Hematopoietic multipotent progenitor cell treated with erythropoietin and hydrocortisone succinate and interleukin-3 and kit ligand, for 6 days (in vitro differentiated cells): ENCODE measurements around the gene LRTM2.

Experiments
- DNase-seq: peaks from one replicate; pipeline ENCODE4 v3.0.0-alpha.2; 2015

LRTM2 gene

DNA sequence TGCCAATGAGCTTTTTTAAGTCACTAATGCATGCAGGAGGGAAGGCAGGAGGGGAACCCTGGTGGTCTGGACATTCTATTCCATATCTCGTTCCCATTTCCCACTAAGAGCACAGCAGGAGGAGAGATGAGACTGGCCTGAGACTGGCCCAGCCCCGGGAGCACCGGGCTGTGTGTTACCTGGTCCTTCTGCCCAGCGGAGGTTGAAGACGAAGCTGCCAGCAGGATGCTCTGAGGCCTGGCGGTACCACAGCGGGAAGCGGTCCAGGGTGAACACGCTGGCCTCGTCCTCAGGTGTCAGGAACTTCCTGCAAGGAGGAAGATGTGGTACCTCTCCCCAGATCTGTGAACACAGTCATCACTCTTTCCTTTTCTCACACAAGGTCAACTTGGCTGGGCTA is 23.9 kb downstream of the LRTM2 start:
- DNase-seq = no peak

DNA sequence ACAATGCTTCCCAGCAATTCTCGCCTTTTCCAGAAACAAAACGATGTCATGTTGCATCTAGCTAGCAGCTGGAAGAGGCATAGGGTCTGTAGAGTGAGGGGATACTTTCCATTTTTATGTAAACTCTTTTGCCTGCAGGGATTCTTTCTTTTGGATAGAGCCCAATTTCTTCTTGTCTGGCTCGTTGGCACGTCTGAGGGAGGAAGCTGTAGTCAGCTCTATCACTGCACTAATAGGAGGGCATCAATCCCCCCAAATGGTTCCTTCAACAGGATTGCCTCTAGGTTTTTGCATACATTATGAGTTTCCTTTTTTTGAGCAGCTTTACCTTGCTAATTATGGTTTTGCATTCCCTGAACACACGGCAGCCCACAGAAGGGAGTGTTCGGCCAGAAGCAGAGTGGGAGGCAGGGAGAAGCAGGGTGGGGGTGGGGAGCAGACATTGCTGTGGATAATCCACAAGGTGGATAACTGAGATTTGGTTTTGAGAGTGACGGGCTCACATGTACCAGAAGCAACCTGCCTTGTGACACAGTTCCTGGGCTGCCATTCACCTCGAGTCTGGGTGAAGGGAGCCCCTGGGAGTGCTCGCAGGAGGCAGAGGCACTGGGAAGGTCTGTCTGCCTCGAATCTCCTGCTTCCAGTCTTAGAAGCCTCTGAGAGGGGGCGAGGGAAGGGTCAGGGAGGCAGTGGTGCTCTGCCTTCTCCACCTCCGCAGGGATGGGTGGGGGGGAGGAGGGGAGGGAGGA is 24.5 kb downstream of the LRTM2 start:
- no peak for DNase-seq

DNA sequence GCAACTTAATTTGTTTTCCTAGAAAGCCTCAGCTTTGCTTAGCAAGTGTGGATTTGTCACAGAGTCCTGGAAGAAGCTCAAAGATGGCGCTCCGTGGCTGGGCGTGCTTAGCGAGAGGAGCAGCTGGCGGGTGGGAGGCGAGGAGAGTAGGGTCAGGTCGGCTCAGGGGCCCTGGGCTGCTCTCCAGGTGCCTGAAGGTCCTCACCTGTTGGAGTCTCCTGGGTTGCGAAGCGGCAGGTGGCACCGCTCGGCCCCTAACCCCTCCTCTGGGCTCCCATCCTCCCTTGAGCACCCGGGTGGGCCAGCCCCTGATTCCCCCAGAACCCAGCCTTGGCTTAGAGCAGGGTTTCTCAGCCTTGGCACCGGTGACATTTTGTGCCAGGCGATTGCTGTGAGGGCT is 25.1 kb downstream of the LRTM2 start:
- no peak for DNase-seq

DNA sequence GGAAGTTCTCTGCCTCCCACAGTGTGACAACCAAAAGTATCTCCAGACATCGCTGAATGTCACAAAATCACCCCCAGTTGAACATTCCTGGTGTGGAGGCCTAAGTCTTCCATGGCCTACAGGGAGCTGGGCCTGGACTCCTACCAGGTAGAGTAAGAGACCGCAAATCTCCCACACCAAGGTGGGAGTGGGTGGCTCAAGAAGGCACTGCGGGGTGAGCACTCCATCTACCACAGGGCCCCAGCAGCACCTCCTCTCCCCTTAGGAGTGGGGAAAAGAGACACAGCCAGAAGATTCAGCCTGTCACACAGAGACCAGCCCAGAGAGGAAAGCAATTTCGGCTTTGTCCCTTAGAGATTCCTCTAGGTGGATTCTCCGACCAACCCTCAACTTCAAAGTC is 25.5 kb downstream of the LRTM2 start:
- no peak for DNase-seq

DNA sequence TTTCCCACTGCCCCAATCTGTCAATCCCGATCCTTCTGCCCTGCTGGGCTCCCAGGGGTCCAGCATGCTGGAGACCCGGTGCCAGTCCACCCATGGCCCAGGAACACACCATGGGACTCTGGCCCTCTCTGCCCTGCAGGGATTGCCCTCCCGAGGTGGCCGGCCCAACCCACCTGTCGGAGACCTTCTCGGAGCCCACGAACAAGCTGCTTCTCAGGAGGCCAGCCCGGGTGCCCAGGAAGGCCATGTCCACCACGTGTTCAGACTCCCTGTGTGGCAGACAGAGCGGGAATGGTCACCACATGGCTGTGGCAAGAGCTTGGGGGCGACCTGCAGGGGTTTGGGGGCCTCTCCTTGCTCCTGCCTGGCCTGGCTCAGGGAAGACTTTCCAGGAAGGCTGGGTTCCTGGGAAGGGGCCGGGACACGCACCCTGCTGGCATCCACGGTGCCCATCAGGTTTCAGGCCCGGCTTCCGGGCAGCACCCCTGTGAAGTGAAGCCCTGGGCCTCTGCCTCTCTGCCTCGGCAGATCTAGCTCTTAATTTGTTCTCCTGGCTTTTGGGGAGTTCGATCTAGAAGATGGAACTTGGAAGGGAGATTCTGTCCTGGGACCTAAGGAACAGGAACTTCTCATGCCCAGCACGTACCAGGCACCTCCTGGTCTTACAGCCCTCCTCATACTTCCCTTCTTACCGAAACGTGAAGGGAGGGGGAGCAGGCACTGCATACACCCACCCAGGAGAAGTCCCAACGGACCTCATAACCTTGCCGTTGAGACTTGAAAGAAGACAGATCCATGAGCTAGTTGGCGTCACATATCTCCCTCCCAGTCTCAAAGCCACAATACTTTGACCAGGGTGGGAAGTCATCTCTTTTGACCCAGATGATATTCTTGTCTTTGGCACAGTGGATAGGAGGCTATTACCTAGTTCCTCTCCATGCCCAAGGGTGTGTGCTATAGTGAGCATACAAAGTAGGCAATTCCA is 26.3 kb downstream of the LRTM2 start:
- DNase-seq = no peak

DNA sequence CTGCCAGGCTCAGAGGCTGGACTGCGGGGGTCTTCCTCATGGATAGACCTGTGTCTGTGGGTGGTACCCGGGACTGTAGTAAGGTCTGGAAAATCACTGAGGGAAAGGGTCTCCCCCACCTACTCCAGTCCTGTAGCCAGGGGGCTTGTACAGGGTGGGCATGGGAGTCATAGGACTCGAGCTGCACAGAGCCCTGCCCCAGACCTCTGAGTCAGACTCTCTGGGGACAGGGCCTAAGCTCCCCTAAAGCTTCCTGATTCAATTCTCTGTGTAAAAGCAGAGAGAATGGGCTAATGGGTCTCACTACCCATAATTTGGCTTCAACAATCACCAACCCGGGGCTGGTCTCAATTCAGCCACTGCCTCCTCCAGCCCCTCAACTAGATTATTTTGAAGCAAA is 27.0 kb downstream of the LRTM2 start:
- DNase-seq = no peak

DNA sequence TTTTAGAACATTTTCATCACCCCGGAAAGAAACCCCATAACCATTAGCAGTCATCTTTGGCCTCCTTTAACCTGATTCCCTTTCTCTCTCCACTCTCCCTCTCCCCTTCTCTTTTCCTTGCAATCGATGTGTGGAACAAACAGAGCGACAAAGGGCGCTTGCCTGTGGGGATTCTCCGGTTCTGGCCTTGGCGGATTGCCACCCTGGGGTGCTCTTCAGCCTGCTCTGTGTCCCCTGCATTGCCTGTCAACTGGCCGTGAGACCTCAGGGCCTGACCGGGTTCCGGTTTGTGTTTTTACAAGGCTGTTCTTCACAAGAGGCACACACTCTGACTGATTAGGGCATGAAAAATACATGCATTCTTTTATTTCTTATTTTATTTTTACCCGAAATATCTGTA is 27.8 kb downstream of the LRTM2 start:
- DNase-seq = no peak

DNA sequence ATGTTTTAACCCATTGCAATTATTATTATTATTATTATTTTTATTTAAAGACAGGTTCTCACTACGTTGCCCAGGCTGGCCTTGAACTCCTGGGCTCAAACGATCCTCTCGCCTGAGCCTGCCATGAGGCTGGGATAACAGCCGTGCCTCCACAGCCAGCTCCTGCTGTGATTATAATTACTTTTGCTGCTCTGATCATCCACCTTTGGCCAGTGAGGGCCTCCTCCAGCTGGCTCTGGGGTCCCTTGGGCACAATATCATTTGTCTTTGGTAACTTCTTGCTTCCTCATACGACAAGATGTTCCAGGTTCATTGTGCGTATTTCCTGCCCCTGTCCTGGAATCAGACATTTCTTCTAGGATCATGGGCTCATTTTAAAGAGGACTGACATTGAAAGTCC is 28.4 kb downstream of the LRTM2 start:
- no peak for DNase-seq

DNA sequence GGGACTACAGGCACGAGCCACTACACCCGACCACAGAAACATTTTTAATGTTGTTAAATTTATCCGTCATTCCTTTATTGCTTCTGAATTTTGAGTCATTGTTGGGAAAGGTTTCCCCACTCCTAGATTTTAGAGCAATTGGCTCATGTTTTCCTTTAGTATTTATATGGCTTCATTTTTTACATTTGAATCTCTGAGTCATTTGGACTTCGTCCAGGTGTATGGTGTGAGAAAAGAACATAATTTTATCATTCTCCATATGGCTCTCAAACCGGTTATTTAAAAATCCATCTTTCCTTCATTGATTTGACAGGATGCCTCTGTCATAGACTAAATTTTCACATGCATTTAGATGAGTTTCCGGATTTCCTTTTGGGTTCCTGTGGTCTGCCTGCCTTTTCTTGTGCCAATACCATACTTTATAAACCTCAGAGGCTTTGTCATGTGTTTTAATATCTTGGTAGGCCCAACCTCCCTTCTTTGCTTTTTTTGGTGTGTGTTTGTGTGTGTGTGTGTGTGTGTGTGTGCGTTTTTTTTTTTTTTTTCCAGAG is 30.9 kb downstream of the LRTM2 start:
- no peak for DNase-seq

DNA sequence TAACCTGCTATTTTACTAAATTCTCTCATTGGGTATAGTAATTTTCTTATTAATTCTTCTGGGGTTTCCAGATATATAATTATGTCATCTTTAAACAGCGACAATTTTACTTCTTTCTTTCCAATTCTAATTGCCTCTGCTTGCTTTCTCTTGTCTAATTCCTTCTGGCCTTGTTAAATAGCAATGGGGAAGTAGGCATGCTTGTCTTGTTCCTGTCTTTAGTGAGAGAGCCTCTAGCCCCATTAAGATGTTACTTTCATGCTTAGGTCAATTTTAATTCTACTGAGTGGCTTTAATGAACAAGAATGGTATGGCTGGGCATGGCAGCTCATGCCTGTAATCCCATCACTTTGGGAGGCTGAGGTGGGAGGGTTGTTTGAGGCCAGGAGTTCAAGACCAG is 31.7 kb downstream of the LRTM2 start:
- DNase-seq = no peak

DNA sequence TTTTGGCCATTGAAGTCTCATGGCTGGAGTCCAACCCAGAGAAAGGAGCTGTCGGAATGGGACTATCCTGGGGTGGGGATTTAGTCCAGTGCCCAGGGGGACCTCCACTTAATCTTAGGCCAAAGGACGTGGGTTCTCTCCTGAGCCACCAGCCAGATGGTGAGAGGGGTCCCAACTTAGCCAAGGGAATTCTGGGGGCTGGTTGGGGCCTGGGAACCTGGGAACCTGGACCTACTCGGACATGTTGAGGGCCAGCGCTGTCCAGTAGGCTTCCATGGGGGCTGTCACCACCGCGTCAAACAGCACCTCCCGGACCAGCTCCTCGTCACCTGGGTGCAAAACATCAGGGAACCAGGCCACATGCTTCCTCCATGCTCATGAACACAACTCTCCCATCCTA is 33.4 kb downstream of the LRTM2 start:
- DNase-seq = no peak

DNA sequence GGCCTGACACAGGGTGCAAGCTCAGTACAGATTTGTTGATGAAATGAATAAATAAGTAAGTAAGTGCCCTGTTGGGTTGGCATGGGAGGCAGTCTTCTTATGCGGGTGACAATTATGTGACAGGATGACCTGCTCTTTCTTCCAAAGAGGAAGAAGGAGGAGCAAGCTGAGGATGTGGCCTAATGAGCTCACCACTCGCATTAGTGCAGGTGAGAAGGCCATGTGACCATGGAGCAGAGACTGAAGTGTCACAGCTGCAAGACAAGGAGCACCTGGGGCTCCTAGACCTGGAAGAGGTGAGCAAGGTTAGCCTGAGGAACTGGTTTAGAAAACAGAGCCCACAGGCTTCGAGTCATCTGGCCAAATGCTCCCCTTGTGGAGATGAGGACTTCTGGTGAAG is 34.9 kb downstream of the LRTM2 start:
- no peak for DNase-seq

DNA sequence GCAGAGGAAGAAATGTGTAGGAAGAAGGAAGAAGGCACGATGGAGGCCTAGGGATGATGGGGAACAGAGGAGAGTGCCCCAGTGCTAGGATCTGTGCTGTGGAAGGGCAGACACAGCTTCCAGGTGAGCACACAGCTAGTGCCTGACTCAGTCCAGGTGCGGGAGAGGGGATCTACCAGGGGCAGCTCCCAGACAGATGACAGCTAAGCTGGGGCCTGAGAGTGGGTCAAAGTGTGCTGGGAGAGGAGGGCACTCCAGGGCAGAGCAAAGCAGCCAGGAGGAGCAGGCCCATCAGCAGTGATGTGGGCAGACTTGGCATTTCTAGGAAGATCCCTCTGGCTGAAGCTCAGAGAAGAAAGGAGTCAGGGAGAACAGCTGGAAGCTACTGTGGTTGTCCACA is 36.7 kb downstream of the LRTM2 start:
- DNase-seq = no peak

DNA sequence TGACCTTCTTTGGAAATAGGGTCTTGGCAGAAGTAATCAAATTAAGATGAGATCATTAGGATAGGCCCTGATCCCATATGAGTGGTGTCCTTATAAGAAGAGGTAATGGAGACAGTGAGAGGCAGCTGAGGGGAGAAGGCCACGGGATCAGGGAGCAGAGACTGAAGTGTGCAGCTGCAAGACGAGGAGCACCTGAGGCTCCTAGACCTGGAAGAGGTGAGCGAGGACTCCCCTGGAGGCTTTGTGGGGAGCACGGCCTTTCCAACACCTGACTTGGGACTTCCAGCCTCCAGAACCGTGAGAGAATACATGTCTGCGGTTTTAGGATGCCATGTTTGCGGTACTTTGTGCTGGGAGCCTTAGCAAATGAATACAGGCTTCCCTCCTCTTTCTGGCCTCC is 37.5 kb downstream of the LRTM2 start:
- no peak for DNase-seq

DNA sequence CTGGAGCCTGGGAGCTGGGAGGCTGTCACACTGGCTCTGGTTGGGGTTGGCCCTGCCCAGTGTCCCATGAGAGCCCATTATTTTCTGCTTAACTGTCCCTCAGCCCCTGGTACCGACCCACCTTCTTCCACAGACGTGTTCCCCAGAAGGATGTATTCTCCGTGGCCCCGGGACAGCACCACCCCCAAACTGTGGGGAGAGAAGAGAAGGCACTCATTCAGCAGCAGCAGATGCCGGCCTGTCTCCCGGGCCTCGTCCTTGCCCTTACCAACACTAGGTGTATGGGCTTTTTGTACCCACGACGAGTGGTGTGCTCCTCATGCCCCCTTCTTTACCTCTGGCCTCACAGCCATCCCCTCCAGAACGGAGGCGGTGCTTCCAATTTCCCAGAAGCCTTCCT is 38.1 kb downstream of the LRTM2 start:
- no peak for DNase-seq

DNA sequence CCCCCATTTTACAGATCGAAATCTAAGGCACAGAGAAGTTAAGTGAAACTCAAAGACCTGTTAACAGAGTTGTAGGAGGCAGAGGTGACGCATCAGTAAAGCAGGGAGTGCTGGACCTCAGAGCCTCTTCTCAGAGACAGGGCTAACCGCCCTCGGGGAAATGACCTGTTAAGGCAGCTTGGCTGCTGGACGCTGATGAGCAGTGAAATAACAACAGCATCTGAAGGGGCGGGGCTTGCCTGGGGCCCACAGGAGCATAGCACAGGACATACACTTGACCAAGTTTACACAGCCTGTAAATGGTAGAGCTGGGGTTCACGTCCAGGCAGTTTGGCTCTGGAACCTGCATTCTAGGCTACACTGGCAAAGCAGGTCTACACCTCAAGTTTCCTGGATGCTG is 39.3 kb downstream of the LRTM2 start:
- no peak for DNase-seq

DNA sequence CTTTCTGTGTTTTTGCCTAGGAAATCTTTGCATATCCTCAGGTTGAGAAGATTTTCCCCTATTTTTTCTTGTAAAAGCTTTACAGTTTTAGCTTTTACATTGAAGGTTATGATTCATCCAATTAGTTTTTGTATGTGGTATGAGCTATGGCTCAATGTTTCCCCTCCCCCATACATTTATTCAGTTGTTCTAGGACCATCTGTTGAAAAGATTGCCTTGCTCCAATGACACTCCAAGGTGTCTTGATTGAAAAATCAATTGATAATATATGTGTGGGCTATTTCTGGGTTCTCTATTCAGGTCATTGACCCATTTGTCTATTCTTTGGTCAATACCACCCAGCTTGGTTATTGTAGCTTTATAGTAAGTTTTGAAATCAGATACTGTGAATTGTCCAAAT is 42.6 kb downstream of the LRTM2 start:
- DNase-seq = no peak

DNA sequence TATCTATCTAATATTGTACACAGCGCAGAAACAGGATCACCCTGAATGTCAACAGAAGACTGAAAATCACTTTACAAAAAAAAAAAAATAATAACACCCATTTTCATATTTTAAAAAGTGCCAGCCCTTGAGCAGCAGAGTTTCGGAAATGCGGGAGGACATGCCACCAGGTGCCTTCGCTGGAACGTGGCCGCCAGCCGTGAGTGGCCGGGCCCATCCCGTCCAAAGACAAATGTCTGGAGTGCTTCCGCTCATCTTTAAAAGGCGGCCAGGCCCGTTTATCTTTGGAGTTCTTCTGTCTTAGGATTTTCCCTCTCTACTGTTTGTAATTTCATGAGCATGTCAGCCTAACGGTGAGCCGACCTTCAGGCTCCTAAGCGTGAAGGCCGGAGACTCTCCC is 43.5 kb downstream of the LRTM2 start:
- DNase-seq = no peak

DNA sequence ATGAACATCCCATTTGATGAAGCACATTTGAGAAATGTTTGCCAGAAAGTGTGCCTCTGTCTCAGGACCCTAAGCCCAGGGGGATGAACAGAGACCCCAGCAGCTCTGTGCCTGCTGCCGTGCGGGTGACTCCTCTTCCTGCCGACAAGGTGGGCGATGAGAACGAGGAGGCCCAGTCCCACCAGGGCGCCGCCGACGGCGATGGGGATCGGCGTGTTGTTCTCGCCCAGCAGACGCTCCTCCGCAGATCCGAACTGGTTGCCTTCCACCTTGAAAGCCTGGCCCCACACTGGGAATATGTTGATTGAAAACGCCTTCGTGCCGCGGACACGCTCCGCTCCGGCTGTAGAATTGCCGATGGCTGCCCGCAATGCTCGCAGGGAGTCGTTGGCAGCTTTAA is 44.1 kb downstream of the LRTM2 start:
- no peak for DNase-seq

DNA sequence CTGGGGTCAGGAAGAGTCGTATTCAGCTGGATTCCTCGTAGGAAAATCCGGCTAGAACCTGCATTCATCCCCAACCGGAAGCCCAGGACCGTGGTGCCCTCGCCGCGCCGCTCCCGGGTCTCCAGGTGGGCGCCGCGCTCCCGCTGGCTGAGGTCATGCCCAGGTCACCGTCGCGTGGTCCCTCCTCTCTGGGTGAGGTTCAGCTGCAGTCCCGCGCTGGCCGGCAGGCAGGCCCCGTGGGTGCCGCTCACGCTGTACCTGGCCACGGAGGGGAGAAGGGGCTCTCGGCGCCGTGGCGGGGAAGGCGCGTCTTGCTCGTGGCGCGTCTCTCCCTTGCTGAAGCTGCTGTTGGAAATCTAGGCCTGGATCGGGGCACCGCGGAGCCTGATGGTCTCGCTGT is 44.5 kb downstream of the LRTM2 start:
- no peak for DNase-seq

DNA sequence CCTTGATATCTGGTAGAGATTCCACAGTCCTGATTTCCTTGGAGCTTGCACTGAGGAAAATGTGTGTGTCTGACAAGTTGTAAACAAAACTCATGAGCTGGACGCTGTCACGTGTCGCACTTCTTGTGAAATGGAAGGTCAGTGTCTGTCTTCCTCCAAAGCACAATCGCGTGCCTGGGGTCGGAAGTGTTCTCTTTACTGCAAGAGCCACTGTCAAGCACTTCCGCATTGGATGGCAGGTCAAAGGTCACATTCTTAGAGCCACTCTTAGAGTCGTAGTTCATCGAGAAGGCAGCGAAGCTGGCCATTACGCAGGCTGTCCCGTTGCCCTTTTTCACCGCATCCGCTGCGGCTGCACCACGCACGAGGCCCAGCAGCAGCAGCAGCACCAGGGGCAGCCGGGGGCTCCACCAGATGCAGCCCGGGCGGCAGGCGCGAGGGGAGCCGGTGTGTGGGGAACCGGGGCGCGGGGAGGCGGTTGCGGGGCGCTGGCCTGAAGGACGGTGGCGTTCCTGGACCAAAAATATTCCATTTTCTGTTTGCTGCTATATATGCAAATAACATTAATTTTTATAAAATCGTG is 45.0 kb downstream of the LRTM2 start:
- DNase-seq = no peak

DNA sequence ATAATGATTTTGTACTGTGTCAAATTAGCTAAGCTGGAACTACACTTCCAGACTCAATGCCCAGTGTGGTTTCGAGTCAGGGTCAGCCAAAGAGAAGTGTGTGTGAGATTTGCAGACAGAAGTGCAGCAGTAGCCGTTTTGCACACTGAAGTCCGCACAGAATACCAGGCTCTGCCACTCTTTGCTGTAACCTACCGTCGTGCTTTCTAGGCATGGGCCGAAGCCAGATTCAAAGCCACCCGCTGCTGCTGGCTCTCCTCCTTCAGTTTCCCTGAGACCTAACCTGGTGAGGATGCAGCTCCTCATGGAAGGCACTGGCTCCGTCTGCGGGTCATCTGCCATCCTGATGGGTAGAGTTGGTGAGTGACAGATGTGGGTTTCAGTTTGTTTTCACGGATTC is 48.8 kb downstream of the LRTM2 start:
- no peak for DNase-seq

DNA sequence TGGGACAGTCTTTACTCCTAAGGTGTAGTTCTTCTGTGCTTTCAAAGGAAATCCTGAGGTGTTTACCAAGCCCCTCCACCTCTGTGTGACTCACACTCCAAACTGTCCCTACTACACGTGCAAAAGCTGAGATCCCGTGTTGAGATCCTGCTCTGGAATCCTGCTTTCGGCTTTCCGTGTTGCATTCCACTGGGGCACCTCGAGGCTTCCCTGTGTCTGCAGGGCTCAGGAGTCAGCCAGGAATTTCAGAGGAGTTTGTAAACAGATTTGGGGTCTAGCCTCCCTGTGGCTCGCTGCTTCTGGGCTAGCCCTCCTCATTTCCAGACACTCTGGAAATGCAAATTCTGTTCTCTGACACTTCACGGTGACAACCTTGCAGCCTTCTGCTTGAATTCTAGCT is 49.7 kb downstream of the LRTM2 start:
- DNase-seq = no peak
